Thyroid gland (tissue), 4 donors: Measurements from ENCODE around the gene KIF2C.

Experiments
- POLR2A ChIP-seq, 2 donors: fragments of 450-650 bp; IDR thresholded peaks; one replicate each; pipeline ENCODE4 v1.6.1; 2017; ENCODE audit warnings: antibody characterized with exemption in 2 of 2, mild to moderate bottlenecking in 2 of 2, moderate library complexity in 1 of 2
- TF ChIP-seq, protein P1 (sequence below), 6 experiments: fragments of 200-600 bp in 3 of 6; fragments of 450-650 bp in 3 of 6; sonication (generic) in 3 of 6; IDR thresholded peaks; one replicate each; pipeline ENCODE4 v1.5.1; 2016 to 2019; ENCODE audit warnings: antibody characterized with exemption in 6 of 6, mild to moderate bottlenecking in 2 of 6, inconsistent platforms in 1 of 6, moderate library complexity in 1 of 6

- TF ChIP-seq, protein P1, sequence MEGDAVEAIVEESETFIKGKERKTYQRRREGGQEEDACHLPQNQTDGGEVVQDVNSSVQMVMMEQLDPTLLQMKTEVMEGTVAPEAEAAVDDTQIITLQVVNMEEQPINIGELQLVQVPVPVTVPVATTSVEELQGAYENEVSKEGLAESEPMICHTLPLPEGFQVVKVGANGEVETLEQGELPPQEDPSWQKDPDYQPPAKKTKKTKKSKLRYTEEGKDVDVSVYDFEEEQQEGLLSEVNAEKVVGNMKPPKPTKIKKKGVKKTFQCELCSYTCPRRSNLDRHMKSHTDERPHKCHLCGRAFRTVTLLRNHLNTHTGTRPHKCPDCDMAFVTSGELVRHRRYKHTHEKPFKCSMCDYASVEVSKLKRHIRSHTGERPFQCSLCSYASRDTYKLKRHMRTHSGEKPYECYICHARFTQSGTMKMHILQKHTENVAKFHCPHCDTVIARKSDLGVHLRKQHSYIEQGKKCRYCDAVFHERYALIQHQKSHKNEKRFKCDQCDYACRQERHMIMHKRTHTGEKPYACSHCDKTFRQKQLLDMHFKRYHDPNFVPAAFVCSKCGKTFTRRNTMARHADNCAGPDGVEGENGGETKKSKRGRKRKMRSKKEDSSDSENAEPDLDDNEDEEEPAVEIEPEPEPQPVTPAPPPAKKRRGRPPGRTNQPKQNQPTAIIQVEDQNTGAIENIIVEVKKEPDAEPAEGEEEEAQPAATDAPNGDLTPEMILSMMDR (IDR thresholded peaks at IDR 0.05) = no peak
- TF ChIP-seq POLR2A (IDR thresholded peaks at IDR 0.05) = no peak
Measured at GRCh38 chr1:44747878-44748277, 8.2 kb downstream of the KIF2C start.
